Body of pancreas (tissue), 4 donors: Measurements from ENCODE around the gene ATP6V1B1. TPM values are rescaled to one million over a fixed set of nuclear protein-coding genes. Genes with fewer than 3 reads are reported as not detected.
A peak's percentile ranks its signal among the peaks of the same experiment; 100 is the strongest.

Experiments used
- ATAC-seq: fragments of 150-250 bp; one replicate; pipeline ENCODE4 v1.9.1; 2016
- DNase-seq, 4 donors: peaks; one replicate each; pipeline ENCODE4 v3.0.0-alpha.2; 2019
- H3K27ac ChIP-seq, 4 donors: fragments of 200-600 bp; sonication (generic); 1 replicate in 3 of 4; 2 replicates in 1 of 4; pipeline versions ENCODE4 v1.5.1 to v1.6.1; 2016 to 2019; ENCODE audit warnings: mild to moderate bottlenecking in 1 of 4, mixed read lengths in 1 of 4, moderate library complexity in 1 of 4
- H3K27me3 ChIP-seq, 2 donors: fragments of 200-600 bp; sonication (generic); one replicate each; pipeline ENCODE4 v1.6.0; 2016; ENCODE audit warnings: mild to moderate bottlenecking in 1 of 2
- H3K36me3 ChIP-seq, 2 donors: fragments of 200-600 bp; sonication (generic); replicated peaks in 1 of 2; 2 replicates each; pipeline ENCODE4 v1.5.1; 2016; ENCODE audit warnings: low read depth in 2 of 2; ENCODE audit not compliant: insufficient read depth in 1 of 2
- H3K4me1 ChIP-seq: fragments of 200-600 bp; sonication (generic); one replicate; pipeline ENCODE4 v1.6.0; 2016
- H3K4me3 ChIP-seq, 2 donors: fragments of 200-600 bp; sonication (generic); 1 replicate in 1 of 2; 2 replicates in 1 of 2; pipeline ENCODE4 v1.5.1; 2016 to 2019
- H3K9me3 ChIP-seq, 3 donors: fragments of 200-600 bp; sonication (generic); 1 replicate in 2 of 3; 2 replicates in 1 of 3; pipeline ENCODE4 v1.5.1; 2016
- CTCF ChIP-seq, 7 experiments: fragments of 450-650 bp in 4 of 7; fragments of 200-600 bp in 3 of 7; sonication (generic) in 3 of 7; IDR thresholded peaks; one replicate each; pipeline ENCODE4 v1.5.1; 2016 to 2019; ENCODE audit warnings: antibody characterized with exemption in 7 of 7
- POLR2A ChIP-seq, 3 donors: fragments of 450-650 bp; IDR thresholded peaks; one replicate each; pipeline ENCODE4 v1.6.1; 2016; ENCODE audit warnings: antibody characterized with exemption in 3 of 3, mild to moderate bottlenecking in 2 of 3
- WGBS, 2 donors: methylation state at CpG; one replicate each; pipeline ENCODE4 v1.1.5; 2017; 5-methylcytosine and 5-hydroxymethylcytosine counted together
- intact Hi-C: fragments of 100-400 bp; cut with DNase I; formaldehyde crosslinking; loops from one replicate; pipeline ENCODE4 v1.15.1; 2023
- total RNA-seq, 2 donors: library from RNA; depleted of rRNA; stranded (reverse); fragments of >200 nt; gene quantifications; one replicate each; pipeline ENCODE4 v1.1.0, GENCODE V29; 2016

ATP6V1B1 gene
- total RNA-seq, 2 donors from 2014 or later, result 9.9 to 17.9 TPM

GRCh38 chr2:70979626-70980025 is 43.9 kb downstream of the ATP6V1B1 start:
- ATAC-seq, result no peak
- TF ChIP-seq POLR2A (IDR thresholded peaks at IDR 0.05) (no peak), CTCF (IDR thresholded peaks at IDR 0.05) (no peak)
- H3K4me1 ChIP-seq, result peaks cover 26% of the 10 kb centered on the region
- no peaks in the 10 kb centered on the region for H3K36me3 ChIP-seq
- 86% methylated on average over 4 to 9 of the region's 9 CpGs for WGBS, 2 donors
- H3K9me3 ChIP-seq, result no peaks in the 10 kb centered on the region
- H3K27me3 ChIP-seq, result no peaks in the 10 kb centered on the region
- peak overlapping the region in 3 of 4 donors; percentile 86 to 90 (median 90) for H3K27ac ChIP-seq
- H3K4me3 ChIP-seq, result no peak overlapping the region
- intact Hi-C loops, result no loop called here
- peak in 1 of 4 donors; percentile 18 for DNase-seq

GRCh38 chr2:70981421-70981820 is 45.7 kb downstream of the ATP6V1B1 start:
- DNase-seq (peak in 1 of 4 donors; percentile 3), ATAC-seq (no peak)
- 61 to 63% methylated on average over 2 of the region's 2 CpGs for WGBS, 2 donors
- Histone ChIP-seq H3K4me1 (peaks cover 23% of the 10 kb centered on the region), H3K9me3 (no peaks in the 10 kb centered on the region), H3K4me3 (no peak overlapping the region), H3K27ac (no peak overlapping the region), H3K27me3 (no peaks in the 10 kb centered on the region), H3K36me3 (peaks cover 0 to 2% of the 10 kb centered on the region in 2 donors)
- TF ChIP-seq POLR2A (IDR thresholded peaks at IDR 0.05) (no peak), CTCF (IDR thresholded peaks at IDR 0.05) (no peak)
- intact Hi-C loops, result no loop called here

GRCh38 chr2:70981866-70982810 is 46.4 kb downstream of the ATP6V1B1 start:
- Histone ChIP-seq H3K27me3 (no peaks in the 10 kb centered on the region), H3K36me3 (peaks cover 0 to 2% of the 10 kb centered on the region in 2 donors), H3K27ac (no peak overlapping the region), H3K9me3 (no peaks in the 10 kb centered on the region), H3K4me3 (no peak overlapping the region), H3K4me1 (peaks cover 20% of the 10 kb centered on the region)
- ATAC-seq (no peak), DNase-seq (peak in 3 of 4 donors; percentile 3 to 12 (median 10))
- intact Hi-C loops, result no loop called here
- no peak for TF ChIP-seq CTCF (IDR thresholded peaks at IDR 0.05)
- no peak for TF ChIP-seq POLR2A (IDR thresholded peaks at IDR 0.05)
- WGBS, 2 donors, result 76 to 87% methylated on average over 9 to 14 of the region's 14 CpGs

GRCh38 chr2:70982971-70983370 is 47.3 kb downstream of the ATP6V1B1 start:
- WGBS, 2 donors, result 89% methylated on average over 3 of the region's 3 CpGs
- no peak for ATAC-seq
- intact Hi-C loops, result no loop called here
- Histone ChIP-seq H3K4me1 (peaks cover 14% of the 10 kb centered on the region), H3K4me3 (no peak overlapping the region), H3K36me3 (peaks cover 0 to 3% of the 10 kb centered on the region in 2 donors), H3K27ac (no peak overlapping the region), H3K9me3 (no peaks in the 10 kb centered on the region), H3K27me3 (no peaks in the 10 kb centered on the region)
- TF ChIP-seq CTCF (IDR thresholded peaks at IDR 0.05) (no peak), POLR2A (IDR thresholded peaks at IDR 0.05) (no peak)
- peak in 2 of 4 donors; percentile 2 to 3 for DNase-seq
